ENCODE data around the gene ATP1B3. TPM values are rescaled to one million over a fixed set of nuclear protein-coding genes. Genes with fewer than 3 reads are reported as not detected.
A peak's percentile ranks its signal among the peaks of the same experiment; 100 is the strongest.

Gene ATP1B3
- total and polyA plus RNA-seq, 9 of the 15 experiments (the other 6 are each of a cell fraction or from before 2014, with no cell fraction given): 48.3 to 202 (median 123) TPM

DNA sequence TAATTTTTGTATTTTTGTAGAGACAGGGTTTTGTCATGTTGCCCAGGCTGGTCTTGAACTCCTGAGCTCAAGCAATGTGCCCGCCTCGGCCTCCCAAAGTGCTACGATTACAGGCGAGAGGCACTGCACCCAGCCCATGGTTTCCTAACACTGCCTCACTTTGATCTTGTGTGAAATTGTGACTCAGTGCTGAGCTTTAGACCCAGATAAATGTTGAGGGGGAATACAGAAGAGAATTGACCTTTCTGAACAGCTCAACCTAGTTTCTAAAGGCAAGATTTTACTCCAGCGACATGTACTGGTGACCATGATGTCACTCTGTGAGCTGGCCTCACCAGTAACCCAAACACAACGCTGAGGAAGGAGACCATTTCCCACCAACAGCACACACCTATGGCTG is 73.5 kb downstream of the ATP1B3 start:
- DNase-seq (ENCODE audit: extremely low read depth in 1 of 4, low spot score in 3 of 4): no peak
- in situ Hi-C loops (cut with MboI) (no loop called here), intact Hi-C loops (cut with micrococcal nuclease) (no loop called here)
- Histone ChIP-seq H3K9ac (ENCODE audit: insufficient read depth in 1 of 2, low read depth in 2 of 2, low read length in 2 of 2) (no peak overlapping the region), H3K27me3 (ENCODE audit: control insufficient read depth in 2 of 2, insufficient read depth in 2 of 2, low read length in 2 of 2) (no peaks in the 10 kb centered on the region), H3K9me1 (ENCODE audit: control insufficient read depth, insufficient read depth, low read length) (no peaks in the 10 kb centered on the region), H4K20me1 (replicated peaks; ENCODE audit: control insufficient read depth, insufficient read depth, low read length) (no peaks in the 10 kb centered on the region), H3K9me3 (replicated peaks; ENCODE audit: control insufficient read depth, insufficient read depth, low read depth, low read length) (no peaks in the 10 kb centered on the region), H3K4me2 (ENCODE audit: insufficient read depth, low read length) (no peak overlapping the region), H3K36me3 (ENCODE audit: control insufficient read depth, insufficient read depth, low read length) (peaks cover 28% of the 10 kb centered on the region), H3K27ac (ENCODE audit: extremely low read depth, low read depth, low read length) (no peak overlapping the region), H3K79me2 (ENCODE audit: control insufficient read depth, insufficient read depth, low read length) (no peaks in the 10 kb centered on the region), H3K4me1 (replicated peaks in 1 of 2; ENCODE audit: control insufficient read depth in 2 of 2, insufficient read depth in 2 of 2, low read length in 2 of 2) (no peaks in the 10 kb centered on the region), H3K4me3 (no peak overlapping the region), H2AFZ (ENCODE audit: low read depth, low read length) (no peak overlapping the region)
- CTCF ChIA-PET (ENCODE audit: low intra/inter-chr PET ratio): no interaction called here
- POLR2A ChIA-PET: interaction anchor here (0.6 kb wide), 1 partner anchor 577 kb away, joined by 3 read pairs; no protein-coding TSS in a partner anchor
- BruUV-seq (replicated peaks): no TSS peak
- peak; percentile 6; the same call in 1 of the 3 replicates for ATAC-seq
- WGBS (ENCODE audit: insufficient coverage, low coverage, missing lambda C conversion rate): 86% methylated on average over 6 of the region's 6 CpGs
- FAIRE-seq: peak; percentile 51
- TF ChIP-seq RNF219 (CRISPR knock-in tag; IDR thresholded peaks at IDR 0.05) (no peak), ZFP1 (CRISPR knock-in tag; IDR thresholded peaks at IDR 0.05) (no peak), MECOM (CRISPR knock-in tag; IDR thresholded peaks at IDR 0.05) (no peak), ZNF316 (IDR thresholded peaks at IDR 0.05) (no peak), U2AF2 (optimal IDR thresholded peaks at IDR 0.05; ENCODE audit: low read depth, low read length) (no peak), SIX5 (IDR thresholded peaks at IDR 0.05; ENCODE audit: borderline replicate concordance in 1 of 2, insufficient read depth in 1 of 2, low read depth in 1 of 2, low read length in 2 of 2) (no peak), TRIM28 (IDR thresholded peaks at IDR 0.05) (no peak), ZNF121 (CRISPR knock-in tag; conservative IDR thresholded peaks at IDR 0.05) (no peak), MBD2 (IDR thresholded peaks at IDR 0.05; ENCODE audit: borderline replicate concordance, low read depth) (no peak)
- TF ChIP-seq, protein P1, sequence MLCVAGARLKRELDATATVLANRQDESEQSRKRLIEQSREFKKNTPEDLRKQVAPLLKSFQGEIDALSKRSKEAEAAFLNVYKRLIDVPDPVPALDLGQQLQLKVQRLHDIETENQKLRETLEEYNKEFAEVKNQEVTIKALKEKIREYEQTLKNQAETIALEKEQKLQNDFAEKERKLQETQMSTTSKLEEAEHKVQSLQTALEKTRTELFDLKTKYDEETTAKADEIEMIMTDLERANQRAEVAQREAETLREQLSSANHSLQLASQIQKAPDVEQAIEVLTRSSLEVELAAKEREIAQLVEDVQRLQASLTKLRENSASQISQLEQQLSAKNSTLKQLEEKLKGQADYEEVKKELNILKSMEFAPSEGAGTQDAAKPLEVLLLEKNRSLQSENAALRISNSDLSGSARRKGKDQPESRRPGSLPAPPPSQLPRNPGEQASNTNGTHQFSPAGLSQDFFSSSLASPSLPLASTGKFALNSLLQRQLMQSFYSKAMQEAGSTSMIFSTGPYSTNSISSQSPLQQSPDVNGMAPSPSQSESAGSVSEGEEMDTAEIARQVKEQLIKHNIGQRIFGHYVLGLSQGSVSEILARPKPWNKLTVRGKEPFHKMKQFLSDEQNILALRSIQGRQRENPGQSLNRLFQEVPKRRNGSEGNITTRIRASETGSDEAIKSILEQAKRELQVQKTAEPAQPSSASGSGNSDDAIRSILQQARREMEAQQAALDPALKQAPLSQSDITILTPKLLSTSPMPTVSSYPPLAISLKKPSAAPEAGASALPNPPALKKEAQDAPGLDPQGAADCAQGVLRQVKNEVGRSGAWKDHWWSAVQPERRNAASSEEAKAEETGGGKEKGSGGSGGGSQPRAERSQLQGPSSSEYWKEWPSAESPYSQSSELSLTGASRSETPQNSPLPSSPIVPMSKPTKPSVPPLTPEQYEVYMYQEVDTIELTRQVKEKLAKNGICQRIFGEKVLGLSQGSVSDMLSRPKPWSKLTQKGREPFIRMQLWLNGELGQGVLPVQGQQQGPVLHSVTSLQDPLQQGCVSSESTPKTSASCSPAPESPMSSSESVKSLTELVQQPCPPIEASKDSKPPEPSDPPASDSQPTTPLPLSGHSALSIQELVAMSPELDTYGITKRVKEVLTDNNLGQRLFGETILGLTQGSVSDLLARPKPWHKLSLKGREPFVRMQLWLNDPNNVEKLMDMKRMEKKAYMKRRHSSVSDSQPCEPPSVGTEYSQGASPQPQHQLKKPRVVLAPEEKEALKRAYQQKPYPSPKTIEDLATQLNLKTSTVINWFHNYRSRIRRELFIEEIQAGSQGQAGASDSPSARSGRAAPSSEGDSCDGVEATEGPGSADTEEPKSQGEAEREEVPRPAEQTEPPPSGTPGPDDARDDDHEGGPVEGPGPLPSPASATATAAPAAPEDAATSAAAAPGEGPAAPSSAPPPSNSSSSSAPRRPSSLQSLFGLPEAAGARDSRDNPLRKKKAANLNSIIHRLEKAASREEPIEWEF (CRISPR knock-in tag; IDR thresholded peaks at IDR 0.05): no peak
- TF ChIP-seq, protein P2, sequence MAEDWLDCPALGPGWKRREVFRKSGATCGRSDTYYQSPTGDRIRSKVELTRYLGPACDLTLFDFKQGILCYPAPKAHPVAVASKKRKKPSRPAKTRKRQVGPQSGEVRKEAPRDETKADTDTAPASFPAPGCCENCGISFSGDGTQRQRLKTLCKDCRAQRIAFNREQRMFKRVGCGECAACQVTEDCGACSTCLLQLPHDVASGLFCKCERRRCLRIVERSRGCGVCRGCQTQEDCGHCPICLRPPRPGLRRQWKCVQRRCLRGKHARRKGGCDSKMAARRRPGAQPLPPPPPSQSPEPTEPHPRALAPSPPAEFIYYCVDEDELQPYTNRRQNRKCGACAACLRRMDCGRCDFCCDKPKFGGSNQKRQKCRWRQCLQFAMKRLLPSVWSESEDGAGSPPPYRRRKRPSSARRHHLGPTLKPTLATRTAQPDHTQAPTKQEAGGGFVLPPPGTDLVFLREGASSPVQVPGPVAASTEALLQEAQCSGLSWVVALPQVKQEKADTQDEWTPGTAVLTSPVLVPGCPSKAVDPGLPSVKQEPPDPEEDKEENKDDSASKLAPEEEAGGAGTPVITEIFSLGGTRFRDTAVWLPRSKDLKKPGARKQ (CRISPR knock-in tag; IDR thresholded peaks at IDR 0.05): no peak
- TF ChIP-seq, protein P3, sequence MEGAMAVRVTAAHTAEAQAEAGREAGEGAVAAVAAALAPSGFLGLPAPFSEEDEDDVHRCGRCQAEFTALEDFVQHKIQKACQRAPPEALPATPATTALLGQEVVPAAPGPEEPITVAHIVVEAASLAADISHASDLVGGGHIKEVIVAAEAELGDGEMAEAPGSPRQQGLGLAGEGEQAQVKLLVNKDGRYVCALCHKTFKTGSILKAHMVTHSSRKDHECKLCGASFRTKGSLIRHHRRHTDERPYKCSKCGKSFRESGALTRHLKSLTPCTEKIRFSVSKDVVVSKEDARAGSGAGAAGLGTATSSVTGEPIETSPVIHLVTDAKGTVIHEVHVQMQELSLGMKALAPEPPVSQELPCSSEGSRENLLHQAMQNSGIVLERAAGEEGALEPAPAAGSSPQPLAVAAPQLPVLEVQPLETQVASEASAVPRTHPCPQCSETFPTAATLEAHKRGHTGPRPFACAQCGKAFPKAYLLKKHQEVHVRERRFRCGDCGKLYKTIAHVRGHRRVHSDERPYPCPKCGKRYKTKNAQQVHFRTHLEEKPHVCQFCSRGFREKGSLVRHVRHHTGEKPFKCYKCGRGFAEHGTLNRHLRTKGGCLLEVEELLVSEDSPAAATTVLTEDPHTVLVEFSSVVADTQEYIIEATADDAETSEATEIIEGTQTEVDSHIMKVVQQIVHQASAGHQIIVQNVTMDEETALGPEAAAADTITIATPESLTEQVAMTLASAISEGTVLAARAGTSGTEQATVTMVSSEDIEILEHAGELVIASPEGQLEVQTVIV (CRISPR knock-in tag; IDR thresholded peaks at IDR 0.05; ENCODE audit: borderline replicate concordance): no peak
